ENCODE measurements around the gene GABRQ. TPM values are rescaled to one million over a fixed set of nuclear protein-coding genes. Genes with fewer than 3 reads are reported as not detected.
"Not testable (repeated sequence)": the region's sequence is repeated elsewhere in the genome, so short reads cannot be mapped to it uniquely, and the experiment has no call there.

GABRQ gene
- total RNA-seq, 2 experiments from 2014 or later: not detected

DNA sequence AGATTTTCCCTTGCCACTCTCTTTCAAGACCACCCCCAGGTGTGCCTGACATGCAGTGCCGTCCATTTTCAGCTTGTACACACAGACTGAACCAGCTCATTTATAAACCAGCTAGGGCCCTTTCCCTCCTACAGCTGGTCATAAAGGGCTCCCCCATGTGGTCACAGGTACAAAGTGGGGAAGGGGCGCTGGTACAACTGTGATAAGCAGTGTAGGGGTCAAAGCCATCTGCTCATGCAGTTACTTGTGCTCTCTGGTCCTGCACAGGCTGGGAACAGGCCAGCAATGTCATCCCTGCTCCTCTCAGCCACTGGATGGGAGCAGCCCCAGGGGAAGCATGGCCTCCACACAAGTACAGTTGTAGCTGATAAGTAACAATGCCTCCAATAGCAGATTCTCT is 20.6 kb downstream of the GABRQ start:
- Histone ChIP-seq H3K79me2 (ENCODE audit: insufficient read depth, low read depth, low read length) (no peaks in the 10 kb centered on the region), H3K9me3 (ENCODE audit: low read length) (no peaks in the 10 kb centered on the region), H2AFZ (ENCODE audit: low read length) (no peak overlapping the region), H3K27ac (ENCODE audit: low read depth, low read length, poor library complexity, severe bottlenecking) (no peak overlapping the region), H3K4me2 (ENCODE audit: low read length) (no peak overlapping the region), H4K20me1 (ENCODE audit: insufficient read depth, low read length) (no peaks in the 10 kb centered on the region), H3K4me1 (ENCODE audit: insufficient read depth, low read length, poor library complexity, severe bottlenecking) (peaks cover 3% of the 10 kb centered on the region), H3K9me2 (ENCODE audit: insufficient read depth, low read length) (no peaks in the 10 kb centered on the region), H3K4me3 (ENCODE audit: low read depth, low read length, poor library complexity, severe bottlenecking) (no peak overlapping the region), H3K36me3 (ENCODE audit: insufficient read depth, low read length) (no peaks in the 10 kb centered on the region)
- TF ChIP-seq, protein P1, sequence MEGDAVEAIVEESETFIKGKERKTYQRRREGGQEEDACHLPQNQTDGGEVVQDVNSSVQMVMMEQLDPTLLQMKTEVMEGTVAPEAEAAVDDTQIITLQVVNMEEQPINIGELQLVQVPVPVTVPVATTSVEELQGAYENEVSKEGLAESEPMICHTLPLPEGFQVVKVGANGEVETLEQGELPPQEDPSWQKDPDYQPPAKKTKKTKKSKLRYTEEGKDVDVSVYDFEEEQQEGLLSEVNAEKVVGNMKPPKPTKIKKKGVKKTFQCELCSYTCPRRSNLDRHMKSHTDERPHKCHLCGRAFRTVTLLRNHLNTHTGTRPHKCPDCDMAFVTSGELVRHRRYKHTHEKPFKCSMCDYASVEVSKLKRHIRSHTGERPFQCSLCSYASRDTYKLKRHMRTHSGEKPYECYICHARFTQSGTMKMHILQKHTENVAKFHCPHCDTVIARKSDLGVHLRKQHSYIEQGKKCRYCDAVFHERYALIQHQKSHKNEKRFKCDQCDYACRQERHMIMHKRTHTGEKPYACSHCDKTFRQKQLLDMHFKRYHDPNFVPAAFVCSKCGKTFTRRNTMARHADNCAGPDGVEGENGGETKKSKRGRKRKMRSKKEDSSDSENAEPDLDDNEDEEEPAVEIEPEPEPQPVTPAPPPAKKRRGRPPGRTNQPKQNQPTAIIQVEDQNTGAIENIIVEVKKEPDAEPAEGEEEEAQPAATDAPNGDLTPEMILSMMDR (conservative IDR thresholded peaks at IDR 0.05; ENCODE audit: low read length): peak; percentile 54
- TF ChIP-seq EZH2phosphoT487 (IDR thresholded peaks at IDR 0.05; ENCODE audit: borderline replicate concordance, low read depth, low read length): no peak
- ChIA-PET POLR2A (no interaction called here), CTCF (ENCODE audit: unreplicated experiment) (interaction anchor here (0.6 kb wide), 2 partner anchors 15 to 173 kb away, joined by 3 to 4 read pairs; partner anchors contain the start of gene NSDHL)
- BruUV-seq (replicated peaks): no TSS peak
- DNase-seq (ENCODE audit: low spot score): no peak
- intact Hi-C loops (cut with micrococcal nuclease; ENCODE audit: unreplicated experiment): no loop called here

DNA sequence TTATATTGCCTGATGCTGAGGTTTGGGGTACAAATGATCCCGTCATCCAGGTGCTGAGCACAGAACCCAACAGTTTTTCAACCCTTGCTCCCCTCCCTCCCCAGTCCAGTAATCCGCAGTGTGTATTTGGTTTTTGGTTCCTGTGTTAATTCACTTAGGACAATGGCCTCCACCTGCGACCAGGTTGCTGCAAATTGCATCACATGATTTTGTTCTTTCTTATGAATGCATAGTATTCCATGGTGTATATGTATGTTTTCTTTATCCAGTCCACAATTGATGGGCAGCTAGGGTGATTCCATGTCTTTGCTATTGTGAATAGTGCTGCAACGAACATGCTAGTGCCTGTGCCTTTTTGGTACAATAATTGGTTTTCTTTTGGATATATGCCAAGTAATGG is 25.4 kb downstream of the GABRQ start:
- intact Hi-C loops (cut with micrococcal nuclease; ENCODE audit: unreplicated experiment): no loop called here
- Histone ChIP-seq H3K4me1 (ENCODE audit: insufficient read depth, low read length, poor library complexity, severe bottlenecking) (peaks cover 12% of the 10 kb centered on the region), H3K4me2 (ENCODE audit: low read length) (no peak overlapping the region), H3K9me2 (ENCODE audit: insufficient read depth, low read length) (no peaks in the 10 kb centered on the region), H4K20me1 (ENCODE audit: insufficient read depth, low read length) (no peaks in the 10 kb centered on the region), H3K4me3 (ENCODE audit: low read depth, low read length, poor library complexity, severe bottlenecking) (no peak overlapping the region), H3K27ac (ENCODE audit: low read depth, low read length, poor library complexity, severe bottlenecking) (no peak overlapping the region), H3K36me3 (ENCODE audit: insufficient read depth, low read length) (no peaks in the 10 kb centered on the region), H3K9me3 (ENCODE audit: low read length) (no peaks in the 10 kb centered on the region), H3K79me2 (ENCODE audit: insufficient read depth, low read depth, low read length) (no peaks in the 10 kb centered on the region), H2AFZ (ENCODE audit: low read length) (no peak overlapping the region)
- POLR2A ChIA-PET: no interaction called here
- BruUV-seq (replicated peaks): no TSS peak
- TF ChIP-seq, protein P1 (conservative IDR thresholded peaks at IDR 0.05; ENCODE audit: low read length): no peak
- no peak for TF ChIP-seq EZH2phosphoT487 (IDR thresholded peaks at IDR 0.05; ENCODE audit: borderline replicate concordance, low read depth, low read length)
- DNase-seq (ENCODE audit: low spot score): no peak
- CTCF ChIA-PET (ENCODE audit: unreplicated experiment): no interaction called here

GRCh38 chrX:152674135-152674534 is 36.4 kb downstream of the GABRQ start:
- TF ChIP-seq, protein P1 (conservative IDR thresholded peaks at IDR 0.05; ENCODE audit: low read length): no peak
- no peak for TF ChIP-seq EZH2phosphoT487 (IDR thresholded peaks at IDR 0.05; ENCODE audit: borderline replicate concordance, low read depth, low read length)
- intact Hi-C loops (cut with micrococcal nuclease; ENCODE audit: unreplicated experiment): no loop called here
- no peaks in the 10 kb centered on the region for H3K36me3 ChIP-seq (ENCODE audit: insufficient read depth, low read length)
- ChIA-PET CTCF (ENCODE audit: unreplicated experiment) (no interaction called here), POLR2A (no interaction called here)
- BruUV-seq (replicated peaks): no TSS peak
- H4K20me1 ChIP-seq (ENCODE audit: insufficient read depth, low read length): no peaks in the 10 kb centered on the region
- H3K9me3 ChIP-seq (ENCODE audit: low read length): no peaks in the 10 kb centered on the region
- no peak overlapping the region for H3K27ac ChIP-seq (ENCODE audit: low read depth, low read length, poor library complexity, severe bottlenecking)
- H3K79me2 ChIP-seq (ENCODE audit: insufficient read depth, low read depth, low read length): no peaks in the 10 kb centered on the region
- H3K9me2 ChIP-seq (ENCODE audit: insufficient read depth, low read length): no peaks in the 10 kb centered on the region
- H3K4me3 ChIP-seq (ENCODE audit: low read depth, low read length, poor library complexity, severe bottlenecking): no peak overlapping the region
- H3K4me2 ChIP-seq (ENCODE audit: low read length): no peak overlapping the region
- no peaks in the 10 kb centered on the region for H3K4me1 ChIP-seq (ENCODE audit: insufficient read depth, low read length, poor library complexity, severe bottlenecking)
- DNase-seq (ENCODE audit: low spot score): no peak
- H2AFZ ChIP-seq (ENCODE audit: low read length): no peak overlapping the region

- DNase-seq (ENCODE audit: low spot score); intact Hi-C loops (cut with micrococcal nuclease; ENCODE audit: unreplicated experiment); H3K79me2 ChIP-seq (ENCODE audit: insufficient read depth, low read depth, low read length); BruUV-seq (replicated peaks); H3K9me2 ChIP-seq (ENCODE audit: insufficient read depth, low read length); H3K27ac ChIP-seq (ENCODE audit: low read depth, low read length, poor library complexity, severe bottlenecking); H3K4me2 ChIP-seq (ENCODE audit: low read length); H3K4me3 ChIP-seq (ENCODE audit: low read depth, low read length, poor library complexity, severe bottlenecking); H4K20me1 ChIP-seq (ENCODE audit: insufficient read depth, low read length); H3K9me3 ChIP-seq (ENCODE audit: low read length); H3K4me1 ChIP-seq (ENCODE audit: insufficient read depth, low read length, poor library complexity, severe bottlenecking); H3K36me3 ChIP-seq (ENCODE audit: insufficient read depth, low read length); CTCF ChIA-PET (ENCODE audit: unreplicated experiment); POLR2A ChIA-PET; H2AFZ ChIP-seq (ENCODE audit: low read length): not testable (repeated sequence)
These were observed 37.0 kb downstream of the GABRQ start for GRCh38 chrX:152674652-152675051.

DNA sequence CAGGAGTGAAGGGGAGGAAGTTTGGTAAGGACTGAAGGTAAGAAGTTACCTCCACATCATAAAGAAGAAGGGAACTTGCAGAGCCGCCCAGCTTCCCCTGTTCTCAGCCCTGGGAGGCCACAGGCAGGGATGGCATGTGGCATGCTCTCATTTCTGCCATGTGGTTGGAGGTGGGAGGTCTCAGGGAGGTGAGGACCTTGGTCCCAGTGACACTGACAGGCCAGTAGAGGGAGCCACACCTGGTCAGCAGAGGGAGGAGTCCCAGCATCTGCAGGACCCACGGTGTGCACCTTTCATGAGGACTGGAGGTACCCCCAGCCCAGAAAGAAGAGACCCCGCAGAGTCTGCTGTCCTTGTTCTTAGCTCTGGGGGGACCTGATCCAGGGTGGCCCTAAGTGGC is 43.3 kb downstream of the GABRQ start:
- CTCF ChIA-PET (ENCODE audit: unreplicated experiment); H3K4me3 ChIP-seq (ENCODE audit: low read depth, low read length, poor library complexity, severe bottlenecking); H3K4me1 ChIP-seq (ENCODE audit: insufficient read depth, low read length, poor library complexity, severe bottlenecking); H4K20me1 ChIP-seq (ENCODE audit: insufficient read depth, low read length); BruUV-seq (replicated peaks); H3K9me2 ChIP-seq (ENCODE audit: insufficient read depth, low read length); intact Hi-C loops (cut with micrococcal nuclease; ENCODE audit: unreplicated experiment); H3K4me2 ChIP-seq (ENCODE audit: low read length); DNase-seq (ENCODE audit: low spot score); POLR2A ChIA-PET; H3K36me3 ChIP-seq (ENCODE audit: insufficient read depth, low read length); H2AFZ ChIP-seq (ENCODE audit: low read length); H3K27ac ChIP-seq (ENCODE audit: low read depth, low read length, poor library complexity, severe bottlenecking); H3K9me3 ChIP-seq (ENCODE audit: low read length); H3K79me2 ChIP-seq (ENCODE audit: insufficient read depth, low read depth, low read length): not testable (repeated sequence)

Measured in OCI-LY7 (cell line).